ENCODE measurements around the gene TMPRSS2.

TMPRSS2 gene

DNA sequence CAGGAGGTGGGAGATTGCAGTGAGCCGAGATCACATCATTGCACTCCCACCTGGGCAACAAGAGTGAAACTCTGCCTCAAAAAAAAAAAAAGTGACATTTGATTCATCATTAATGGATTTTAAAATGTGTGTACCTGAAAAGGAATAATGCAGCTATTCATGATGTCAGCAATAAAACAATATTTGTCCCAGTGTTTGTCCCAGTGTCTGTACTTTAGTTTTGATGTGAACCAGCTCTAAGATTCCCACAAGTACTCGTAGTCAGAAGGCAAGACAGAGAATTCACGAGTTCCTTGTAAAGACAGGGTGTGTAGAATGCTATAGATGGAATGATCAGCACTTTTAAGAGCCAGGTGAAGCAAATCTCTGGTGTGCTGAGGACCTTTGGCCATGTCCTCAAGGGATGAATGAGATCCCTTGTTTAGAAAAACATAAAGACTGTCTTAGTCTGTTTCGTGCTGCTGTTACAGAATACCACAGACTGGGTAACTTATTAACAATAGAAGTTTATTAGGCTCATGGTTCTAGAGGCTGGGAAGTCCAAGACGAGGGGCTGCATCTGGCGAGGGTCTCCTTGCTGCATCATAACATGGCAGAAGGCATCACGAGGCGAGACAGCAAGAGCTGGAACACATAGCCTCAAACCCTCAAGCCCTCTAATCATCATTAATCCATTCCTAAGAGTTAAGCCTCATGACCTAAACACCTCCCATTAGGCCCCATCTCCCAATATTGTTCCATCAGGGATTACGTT lies 12.0 kb upstream of the TMPRSS2 start:
- Histone ChIP-seq H3K36me3 (ENCODE audit: insufficient read depth, low read length) (no peaks in the 10 kb centered on the region), H3K9me3 (ENCODE audit: low read depth, low read length) (no peaks in the 10 kb centered on the region), H3K4me3 (no peak overlapping the region), H3K27ac (no peak overlapping the region), H3K9ac (ENCODE audit: insufficient read length) (no peak overlapping the region)
- no peak for TF ChIP-seq EZH2 (IDR thresholded peaks at IDR 0.05)
- no peak for TF ChIP-seq FOXP2 (optimal IDR thresholded peaks at IDR 0.05; ENCODE audit: control extremely low read depth, extremely low read length, insufficient read depth)
- no peak for TF ChIP-seq POLR2AphosphoS5 (IDR thresholded peaks at IDR 0.05; ENCODE audit: borderline replicate concordance, low read depth, low read length)
- no peak for DNase-seq (ENCODE audit: low read depth, low spot score)

DNA sequence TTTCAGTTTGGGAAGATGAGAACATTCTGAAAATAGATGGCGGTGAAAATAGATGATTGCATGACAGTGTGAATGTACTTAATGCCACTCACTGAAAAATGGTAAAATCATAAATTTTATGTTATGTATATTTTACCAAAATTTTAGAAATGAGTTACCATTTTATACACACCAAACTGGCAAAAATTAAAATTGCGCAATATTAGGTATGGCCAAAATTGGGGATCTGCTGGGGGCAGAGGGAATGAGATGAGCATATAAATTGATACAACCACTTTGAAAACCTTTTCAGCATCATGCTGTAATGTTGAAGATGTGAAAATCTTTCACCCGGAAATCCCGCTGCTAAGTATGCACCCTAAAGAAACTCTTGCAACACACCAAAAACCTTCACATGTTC lies 10.8 kb upstream of the TMPRSS2 start:
- Histone ChIP-seq H3K9me3 (ENCODE audit: low read depth, low read length) (no peaks in the 10 kb centered on the region), H3K27ac (no peak overlapping the region), H3K4me3 (no peak overlapping the region), H3K36me3 (ENCODE audit: insufficient read depth, low read length) (no peaks in the 10 kb centered on the region), H3K9ac (ENCODE audit: insufficient read length) (no peak overlapping the region)
- DNase-seq (ENCODE audit: low read depth, low spot score), result no peak
- TF ChIP-seq FOXP2 (optimal IDR thresholded peaks at IDR 0.05; ENCODE audit: control extremely low read depth, extremely low read length, insufficient read depth), result no peak
- TF ChIP-seq POLR2AphosphoS5 (IDR thresholded peaks at IDR 0.05; ENCODE audit: borderline replicate concordance, low read depth, low read length), result no peak
- no peak for TF ChIP-seq EZH2 (IDR thresholded peaks at IDR 0.05)

DNA sequence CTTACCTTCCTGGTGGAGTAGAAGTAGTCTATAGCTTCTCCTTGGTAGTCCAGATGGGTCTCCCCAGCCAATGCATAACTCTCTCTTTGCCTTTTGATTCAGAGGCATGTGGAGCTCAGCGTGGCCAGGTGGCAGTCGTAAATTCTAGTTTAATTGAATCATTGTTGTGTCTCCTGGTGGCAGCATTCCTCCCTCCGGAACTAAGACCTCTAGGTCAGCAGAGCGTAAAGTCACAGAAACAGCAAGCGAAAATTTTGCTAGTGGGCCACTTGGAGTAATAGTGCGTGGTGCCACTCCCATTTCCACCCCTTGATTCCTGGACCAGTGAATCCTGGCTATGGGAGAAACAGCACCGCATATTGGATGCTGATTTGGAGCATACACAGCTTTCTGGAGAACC lies 3.9 kb upstream of the TMPRSS2 start:
- Histone ChIP-seq H3K9ac (ENCODE audit: insufficient read length) (no peak overlapping the region), H3K27ac (no peak overlapping the region), H3K9me3 (ENCODE audit: low read depth, low read length) (no peaks in the 10 kb centered on the region), H3K36me3 (ENCODE audit: insufficient read depth, low read length) (no peaks in the 10 kb centered on the region), H3K4me3 (no peak overlapping the region)
- DNase-seq (ENCODE audit: low read depth, low spot score), result no peak
- no peak for TF ChIP-seq FOXP2 (optimal IDR thresholded peaks at IDR 0.05; ENCODE audit: control extremely low read depth, extremely low read length, insufficient read depth)
- TF ChIP-seq POLR2AphosphoS5 (IDR thresholded peaks at IDR 0.05; ENCODE audit: borderline replicate concordance, low read depth, low read length), result no peak
- TF ChIP-seq EZH2 (IDR thresholded peaks at IDR 0.05), result no peak

DNA sequence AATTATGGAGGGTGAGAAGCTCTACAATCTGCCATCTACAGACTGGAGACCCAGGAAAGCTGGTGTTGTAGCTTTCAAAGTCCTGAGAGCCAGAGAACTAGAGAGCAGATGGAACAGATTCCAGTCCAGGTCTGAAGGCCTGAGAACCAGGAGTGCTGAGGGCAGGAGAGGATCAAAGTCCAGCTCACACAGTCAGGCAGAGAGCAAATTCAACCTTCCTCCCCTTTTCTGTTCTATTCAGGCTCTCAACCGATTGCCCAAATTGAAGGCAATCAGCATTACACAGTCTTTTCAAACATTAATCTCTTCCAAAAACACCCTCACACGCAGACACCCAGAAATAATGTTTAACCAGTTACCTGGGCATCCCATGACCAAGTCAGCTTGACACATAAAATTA lies 2.5 kb upstream of the TMPRSS2 start:
- DNase-seq (ENCODE audit: low read depth, low spot score), result no peak
- no peaks in the 10 kb centered on the region for H3K9me3 ChIP-seq (ENCODE audit: low read depth, low read length)
- H3K27ac ChIP-seq, result no peak overlapping the region
- H3K4me3 ChIP-seq, result no peak overlapping the region
- no peaks in the 10 kb centered on the region for H3K36me3 ChIP-seq (ENCODE audit: insufficient read depth, low read length)
- TF ChIP-seq FOXP2 (optimal IDR thresholded peaks at IDR 0.05; ENCODE audit: control extremely low read depth, extremely low read length, insufficient read depth) (no peak), EZH2 (IDR thresholded peaks at IDR 0.05) (no peak), POLR2AphosphoS5 (IDR thresholded peaks at IDR 0.05; ENCODE audit: borderline replicate concordance, low read depth, low read length) (no peak)
- H3K9ac ChIP-seq (ENCODE audit: insufficient read length), result no peak overlapping the region

DNA sequence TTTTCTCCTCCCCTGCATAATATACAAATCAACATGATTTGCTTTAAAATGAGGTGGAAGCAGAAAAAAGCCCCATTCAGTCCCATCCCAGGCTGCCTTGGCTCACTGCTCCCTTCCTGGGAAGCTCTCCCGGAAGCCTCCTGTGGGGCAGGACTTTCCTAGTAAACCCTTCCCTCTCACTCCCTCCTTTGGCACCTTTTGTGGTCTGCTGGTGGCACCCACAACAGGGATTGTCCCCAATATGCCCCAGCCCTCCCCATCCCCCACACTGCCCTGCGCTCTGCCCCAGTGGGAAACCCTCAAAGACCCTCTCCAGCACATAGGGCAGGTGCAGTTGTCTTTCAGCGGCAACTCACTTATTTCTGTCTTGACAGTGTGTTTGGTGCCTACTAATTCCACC lies 1.8 kb upstream of the TMPRSS2 start:
- Histone ChIP-seq H3K9ac (ENCODE audit: insufficient read length) (no peak overlapping the region), H3K9me3 (ENCODE audit: low read depth, low read length) (no peaks in the 10 kb centered on the region), H3K36me3 (ENCODE audit: insufficient read depth, low read length) (no peaks in the 10 kb centered on the region), H3K4me3 (no peak overlapping the region), H3K27ac (no peak overlapping the region)
- DNase-seq (ENCODE audit: low read depth, low spot score), result no peak
- TF ChIP-seq POLR2AphosphoS5 (IDR thresholded peaks at IDR 0.05; ENCODE audit: borderline replicate concordance, low read depth, low read length), result no peak
- no peak for TF ChIP-seq EZH2 (IDR thresholded peaks at IDR 0.05)
- TF ChIP-seq FOXP2 (optimal IDR thresholded peaks at IDR 0.05; ENCODE audit: control extremely low read depth, extremely low read length, insufficient read depth), result no peak

DNA sequence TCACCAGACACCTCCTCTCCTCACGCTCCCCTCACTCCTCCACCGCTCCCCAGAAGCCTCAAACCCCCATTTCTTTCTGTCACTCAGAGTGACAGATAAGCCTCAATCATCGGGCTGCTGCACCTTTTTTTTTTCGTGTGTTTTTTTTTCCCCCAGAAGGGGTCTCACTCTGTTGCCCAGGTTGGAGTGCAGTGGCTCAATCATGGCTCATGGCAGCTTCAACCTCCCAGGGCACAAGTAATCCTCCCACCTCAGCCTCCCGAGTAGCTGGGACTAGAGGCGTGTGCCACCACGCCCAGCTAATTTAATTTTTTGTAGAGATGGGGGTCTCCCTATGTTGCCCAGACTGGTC lies 1.2 kb upstream of the TMPRSS2 start:
- H3K9me3 ChIP-seq (ENCODE audit: low read depth, low read length), result no peaks in the 10 kb centered on the region
- no peaks in the 10 kb centered on the region for H3K36me3 ChIP-seq (ENCODE audit: insufficient read depth, low read length)
- H3K4me3 ChIP-seq, result no peak overlapping the region
- no peak overlapping the region for H3K27ac ChIP-seq
- no peak for DNase-seq (ENCODE audit: low read depth, low spot score)
- no peak for TF ChIP-seq EZH2 (IDR thresholded peaks at IDR 0.05)
- TF ChIP-seq POLR2AphosphoS5 (IDR thresholded peaks at IDR 0.05; ENCODE audit: borderline replicate concordance, low read depth, low read length), result no peak
- no peak for TF ChIP-seq FOXP2 (optimal IDR thresholded peaks at IDR 0.05; ENCODE audit: control extremely low read depth, extremely low read length, insufficient read depth)
- no peak overlapping the region for H3K9ac ChIP-seq (ENCODE audit: insufficient read length)

DNA sequence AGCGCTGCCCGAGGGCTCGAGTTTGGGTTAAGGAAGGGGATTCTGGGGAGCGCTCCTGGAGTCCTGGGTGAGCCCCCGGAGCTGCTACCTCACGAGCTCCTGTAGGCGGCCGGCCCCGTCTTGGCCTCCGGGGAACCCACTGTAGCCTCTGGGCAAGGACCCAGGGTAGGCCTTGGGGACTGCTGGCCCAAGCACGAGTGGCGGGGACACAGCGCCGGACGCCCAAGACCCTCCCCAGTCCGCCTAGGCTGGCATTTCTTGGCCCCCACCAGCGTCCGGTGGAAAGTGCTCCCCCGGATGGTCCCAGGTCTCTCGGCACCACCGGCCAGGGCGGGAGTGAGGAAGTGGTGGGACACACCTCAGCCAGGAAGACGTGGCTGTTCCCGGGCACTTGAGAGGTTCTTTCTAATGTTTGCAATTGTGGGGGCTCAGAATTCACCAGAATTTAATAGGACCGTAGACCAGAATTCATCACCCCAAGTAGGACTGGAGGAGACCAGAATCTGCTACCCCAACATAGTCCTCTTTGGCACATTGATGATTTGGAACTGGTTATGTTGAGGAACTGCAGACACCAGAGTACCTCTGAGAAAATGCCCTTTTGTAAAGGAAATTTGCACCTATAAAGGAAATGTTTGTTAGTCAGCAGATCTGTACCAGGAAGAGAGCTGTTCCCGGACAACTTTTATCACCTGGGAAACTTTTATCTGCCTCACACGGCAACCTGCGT lies 622 bp upstream of the TMPRSS2 start:
- no peaks in the 10 kb centered on the region for H3K9me3 ChIP-seq (ENCODE audit: low read depth, low read length)
- DNase-seq (ENCODE audit: low read depth, low spot score), result no peak
- H3K36me3 ChIP-seq (ENCODE audit: insufficient read depth, low read length), result no peaks in the 10 kb centered on the region
- H3K9ac ChIP-seq (ENCODE audit: insufficient read length), result no peak overlapping the region
- no peak overlapping the region for H3K27ac ChIP-seq
- no peak overlapping the region for H3K4me3 ChIP-seq
- TF ChIP-seq POLR2AphosphoS5 (IDR thresholded peaks at IDR 0.05; ENCODE audit: borderline replicate concordance, low read depth, low read length) (no peak), EZH2 (IDR thresholded peaks at IDR 0.05) (no peak)

DNA sequence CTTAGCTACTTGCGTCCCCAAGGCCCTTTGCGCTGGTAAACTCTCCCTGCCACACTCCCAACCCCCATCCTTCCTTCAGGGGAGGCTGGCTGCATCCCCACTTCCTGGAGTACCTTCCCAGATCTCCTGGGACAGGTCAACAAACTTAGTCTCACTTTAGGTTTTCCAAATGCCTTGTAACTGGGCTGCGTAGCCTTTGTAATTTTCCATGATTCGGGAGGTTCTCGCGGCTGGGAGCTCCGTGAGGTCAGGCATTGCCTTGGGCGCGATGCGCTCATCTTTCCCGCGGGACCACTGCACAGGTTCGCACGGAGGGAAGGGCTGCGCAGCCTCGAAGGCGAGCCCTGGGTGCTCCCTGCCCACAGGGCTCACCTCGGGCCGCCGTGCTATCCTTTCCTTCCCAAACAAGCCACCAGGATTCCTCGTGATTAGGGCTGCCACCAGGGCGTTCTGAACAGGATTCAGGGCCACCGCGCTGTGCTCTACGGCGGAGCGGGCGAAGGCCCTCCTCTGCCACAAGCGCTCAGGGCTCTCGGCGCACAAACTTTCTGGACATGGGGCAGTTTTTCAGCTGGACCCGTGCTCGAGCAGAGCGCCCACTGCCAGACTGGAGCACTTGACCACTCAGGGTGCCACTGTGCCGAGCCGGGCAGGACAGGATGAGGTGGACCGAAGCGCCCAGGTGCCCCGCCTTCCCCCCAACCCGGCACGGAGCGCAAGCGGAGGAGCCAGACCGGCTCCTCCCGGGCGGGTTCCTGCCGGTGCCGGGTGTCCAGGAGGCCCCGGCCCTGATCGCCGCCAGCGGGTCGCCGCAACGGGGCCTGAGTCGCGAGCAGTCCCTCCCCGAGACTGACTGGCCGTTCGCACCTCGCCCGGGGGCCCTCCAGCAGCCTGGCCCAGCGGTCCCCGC lies 1.1 kb downstream of the TMPRSS2 start:
- Histone ChIP-seq H3K36me3 (ENCODE audit: insufficient read depth, low read length) (no peaks in the 10 kb centered on the region), H3K4me3 (no peak overlapping the region), H3K9me3 (ENCODE audit: low read depth, low read length) (no peaks in the 10 kb centered on the region), H3K27ac (no peak overlapping the region), H3K9ac (ENCODE audit: insufficient read length) (no peak overlapping the region)
- TF ChIP-seq FOXP2 (optimal IDR thresholded peaks at IDR 0.05; ENCODE audit: control extremely low read depth, extremely low read length, insufficient read depth) (no peak), EZH2 (IDR thresholded peaks at IDR 0.05) (no peak), POLR2AphosphoS5 (IDR thresholded peaks at IDR 0.05; ENCODE audit: borderline replicate concordance, low read depth, low read length) (no peak)
- no peak for DNase-seq (ENCODE audit: low read depth, low spot score)

Data from SK-N-MC (cell line).